DLD1 (cell line): ENCODE results near the gene SLC25A25.

ENCODE experiments used
- in situ Hi-C: cut with HindIII; loops from 2 replicates; pipeline ENCODE4 v1.10.0; 2017; ENCODE audit warnings: low sequenced_read_pairs

Gene SLC25A25

DNA sequence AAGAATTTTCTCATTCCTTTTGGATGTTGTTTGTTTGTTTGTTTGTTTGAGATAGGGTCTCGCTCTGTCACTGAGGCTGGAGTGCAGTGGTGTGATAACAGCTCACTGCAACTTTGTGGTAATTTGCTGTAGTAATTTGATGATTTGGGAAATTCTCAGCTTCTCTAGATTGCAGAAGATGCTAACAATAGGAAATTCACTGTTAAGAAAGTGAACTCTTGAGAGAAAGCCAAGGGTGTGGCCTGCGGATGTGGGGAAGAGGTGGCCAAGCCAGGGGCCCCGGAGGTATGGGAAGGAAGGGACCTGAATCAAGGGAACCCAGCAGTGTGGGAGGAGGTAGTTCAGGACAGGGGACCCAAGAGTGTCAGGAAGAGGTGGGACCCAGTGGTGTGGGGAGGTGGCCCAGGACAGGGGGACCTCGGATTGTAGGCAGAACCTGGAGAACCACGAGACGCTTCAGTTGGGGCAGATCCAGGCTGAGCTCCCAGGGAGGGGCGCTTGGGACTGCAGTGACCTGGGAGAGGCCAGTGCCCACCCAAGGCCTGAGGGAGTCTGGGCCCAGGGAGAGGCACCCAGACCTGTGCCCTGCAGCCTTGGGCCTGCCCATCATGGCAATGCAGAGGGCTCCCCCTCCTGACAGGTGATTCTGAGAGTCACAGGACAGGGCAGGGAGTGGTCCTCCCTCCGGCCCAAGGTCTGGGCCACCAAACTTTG, 75.7 kb downstream of the SLC25A25 start:
- in situ Hi-C loops: no loop called here

DNA sequence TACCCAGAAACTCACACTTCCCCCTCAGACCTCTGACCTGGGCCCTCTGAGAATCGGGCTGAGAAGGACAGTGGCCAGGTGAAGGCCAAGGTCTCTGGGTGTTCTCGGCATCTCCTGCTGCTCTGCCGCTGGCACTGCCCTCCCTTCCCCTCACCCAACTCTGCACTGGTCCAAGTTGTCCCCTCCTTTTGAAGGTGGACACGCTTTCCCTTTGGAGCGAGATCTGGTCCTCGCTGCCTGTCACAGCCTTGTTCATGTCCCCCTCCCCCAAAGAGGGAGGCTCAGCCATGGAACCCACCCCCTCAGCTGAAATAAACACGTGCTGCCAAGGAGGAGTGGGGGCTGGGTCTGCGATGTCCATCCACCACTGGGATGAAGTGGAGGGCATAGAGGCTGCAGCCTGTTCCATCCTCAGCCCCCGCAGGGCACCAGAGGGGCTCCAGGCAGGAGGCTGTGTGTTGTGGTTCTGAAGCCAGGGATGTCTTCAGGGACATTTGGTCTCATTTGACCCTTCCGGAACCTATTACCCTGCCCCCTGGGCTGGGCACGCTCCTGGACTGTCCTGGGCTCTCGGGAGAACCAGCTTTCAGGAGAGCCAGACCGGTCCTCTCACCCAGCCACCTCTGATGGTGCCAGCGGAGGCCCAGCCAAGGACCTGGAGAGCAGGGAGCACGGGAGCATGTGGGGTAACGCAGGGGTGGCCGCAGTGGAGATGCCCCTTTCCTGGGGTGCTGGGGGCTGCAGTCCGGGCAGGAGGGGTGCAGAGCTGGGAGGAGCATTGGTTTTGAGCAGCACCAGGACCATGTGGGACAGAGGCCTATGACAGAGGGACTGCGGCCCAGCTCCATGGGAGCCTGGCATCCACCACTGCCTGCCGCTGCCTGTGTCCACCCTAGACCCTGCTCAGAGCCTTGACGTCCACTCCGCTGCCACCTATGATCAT, 76.5 kb downstream of the SLC25A25 start:
- in situ Hi-C loops: no loop called here

DNA sequence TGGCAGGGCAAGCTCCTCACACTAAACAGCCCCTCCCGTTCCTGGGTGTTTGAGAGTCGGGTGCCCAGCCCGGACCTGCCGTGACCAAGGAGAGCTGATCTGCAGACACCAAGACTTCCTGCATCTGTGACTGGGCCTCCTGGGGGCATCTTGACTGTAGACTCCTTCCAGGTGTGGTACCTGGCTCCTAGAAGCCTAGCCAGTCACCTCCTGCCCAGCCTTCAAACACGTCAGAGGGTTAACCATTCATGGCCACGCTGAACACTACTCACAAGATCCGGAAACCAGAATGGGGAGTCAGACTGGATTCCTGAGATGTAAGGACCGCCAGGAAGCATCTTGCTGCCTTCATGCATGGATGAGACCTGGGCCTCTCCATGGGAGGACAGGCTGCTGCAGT, 77.5 kb downstream of the SLC25A25 start:
- in situ Hi-C loops: no loop called here

DNA sequence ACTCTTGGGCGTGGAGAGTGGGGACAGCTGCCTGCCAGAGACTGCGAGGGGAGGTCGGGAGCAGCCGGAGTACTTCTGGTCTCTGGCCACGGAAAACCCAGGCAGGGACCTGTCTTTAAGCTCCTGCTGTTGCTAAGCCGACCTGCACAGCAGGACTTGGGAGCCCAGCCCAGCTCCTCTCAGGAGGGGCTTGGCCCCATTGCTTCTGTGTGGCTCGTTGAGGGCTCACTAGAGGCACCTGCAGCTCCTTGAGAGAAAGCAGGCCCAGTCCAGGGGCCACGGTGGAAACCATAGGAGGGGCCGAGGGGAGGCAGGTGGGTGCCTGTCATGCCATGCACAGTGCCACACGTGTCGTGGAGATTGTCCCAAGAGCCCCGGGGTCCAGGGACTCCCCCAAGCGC, 77.9 kb downstream of the SLC25A25 start:
- in situ Hi-C loops: no loop called here

DNA sequence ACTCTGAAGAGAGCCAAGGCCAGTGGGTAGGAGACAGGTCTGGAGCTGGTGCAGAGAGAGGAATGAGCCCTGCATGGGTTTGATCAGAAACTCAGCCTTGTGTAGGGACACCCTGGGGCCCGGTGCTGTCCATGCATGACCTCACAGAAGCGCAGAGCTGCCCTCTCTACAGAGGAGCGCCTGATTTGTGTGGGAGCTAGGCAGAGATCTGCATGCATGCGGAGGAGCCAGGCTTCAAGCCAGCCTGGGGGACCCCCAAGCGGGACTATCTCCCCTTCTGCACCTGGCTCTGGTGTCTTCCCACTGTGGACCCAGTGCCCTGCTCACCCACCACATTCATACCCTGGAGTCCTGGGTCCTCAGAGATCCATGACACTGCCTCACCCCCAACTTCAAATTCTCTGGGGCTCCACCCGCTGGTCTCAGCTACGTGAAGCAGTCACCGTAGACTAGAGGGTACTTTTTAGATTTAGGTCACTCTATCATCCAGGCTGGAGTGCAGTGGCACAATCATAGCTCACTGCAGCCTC, 78.6 kb downstream of the SLC25A25 start:
- in situ Hi-C loops: no loop called here

DNA sequence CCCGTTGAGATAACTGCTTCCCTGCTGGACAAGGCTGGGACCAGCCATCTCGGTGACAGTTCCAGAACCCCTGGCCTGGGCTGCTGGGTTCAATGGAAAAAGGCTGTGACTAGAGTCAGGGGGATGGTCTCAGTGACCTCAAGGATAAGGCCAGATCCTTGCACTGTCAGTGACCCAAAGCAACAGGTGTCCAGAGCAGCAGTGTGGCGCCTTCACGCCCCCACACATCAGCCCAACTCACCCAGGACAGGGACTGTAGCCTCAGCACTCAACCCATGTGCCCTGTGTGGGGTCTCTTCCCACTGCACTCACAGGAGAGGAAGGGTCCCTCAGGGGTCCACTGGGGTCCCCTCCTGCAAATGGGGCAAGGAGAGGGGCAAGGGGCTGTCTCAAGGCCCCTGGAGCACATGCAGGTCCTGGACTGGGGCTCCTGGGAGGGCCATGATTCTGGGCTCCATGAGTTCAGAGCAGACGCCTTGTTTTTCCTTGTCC, 80.5 kb downstream of the SLC25A25 start:
- in situ Hi-C loops: no loop called here

DNA sequence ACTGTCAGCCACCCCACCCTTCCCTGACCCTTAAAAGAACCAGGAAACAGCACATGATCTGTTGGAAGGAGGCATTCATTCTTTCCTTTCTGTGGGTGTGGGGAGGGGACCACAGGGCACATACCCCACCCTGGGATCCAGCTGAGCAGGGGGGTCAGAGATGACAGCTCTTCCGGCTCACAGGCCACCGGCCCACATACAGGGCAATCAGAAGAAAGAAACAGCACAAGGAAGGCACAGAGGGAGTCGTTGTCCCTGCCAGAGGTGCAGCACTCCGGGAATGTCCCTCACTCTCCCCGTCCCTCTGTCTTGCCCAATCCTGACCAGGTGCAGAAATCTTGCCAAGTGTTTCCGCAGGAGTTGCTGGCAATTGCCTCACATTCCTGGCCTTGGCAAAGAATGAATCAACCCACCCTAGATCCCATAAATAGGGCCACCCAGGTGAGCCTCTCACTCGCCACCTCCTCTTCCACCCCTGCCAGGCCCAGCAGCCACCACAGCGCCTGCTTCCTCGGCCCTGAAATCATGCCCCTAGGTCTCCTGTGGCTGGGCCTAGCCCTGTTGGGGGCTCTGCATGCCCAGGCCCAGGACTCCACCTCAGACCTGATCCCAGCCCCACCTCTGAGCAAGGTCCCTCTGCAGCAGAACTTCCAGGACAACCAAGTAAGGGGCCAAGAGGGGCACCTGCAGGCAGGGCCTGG, 81.1 kb downstream of the SLC25A25 start, which contains the start of gene LCN2:
Gene LCN2 (plus strand): TSS at position 453 of the 701 bp plus-strand sequence. CDS start 73 bp downstream, at position 526.
- in situ Hi-C loops: no loop called here

DNA sequence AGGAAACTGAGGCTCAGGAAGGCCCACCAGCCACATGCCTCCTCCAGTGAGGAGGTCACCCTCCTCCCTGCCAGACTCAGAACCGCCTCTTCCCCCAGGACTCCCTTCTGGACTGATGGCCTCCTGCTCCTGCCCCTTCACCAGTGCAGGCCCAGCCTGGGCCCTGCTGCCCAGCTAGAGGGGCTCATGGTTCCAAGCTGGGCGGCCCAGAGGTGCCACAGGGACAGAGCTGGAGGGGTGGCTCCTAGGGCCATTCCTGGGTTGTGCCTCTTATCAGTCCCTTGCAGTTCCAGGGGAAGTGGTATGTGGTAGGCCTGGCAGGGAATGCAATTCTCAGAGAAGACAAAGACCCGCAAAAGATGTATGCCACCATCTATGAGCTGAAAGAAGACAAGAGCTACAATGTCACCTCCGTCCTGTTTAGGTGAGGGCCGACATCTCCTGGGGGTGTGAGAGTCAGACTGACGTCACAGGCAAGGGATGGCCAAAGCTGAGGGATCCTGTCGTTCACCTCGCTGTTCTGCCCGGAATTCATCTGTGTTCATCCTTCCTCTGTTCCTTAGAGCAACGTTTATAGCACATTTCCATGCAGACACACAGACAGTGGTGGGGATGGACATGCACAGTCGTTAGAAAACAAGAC, 82.0 kb downstream of the SLC25A25 start:
- in situ Hi-C loops: no loop called here

DNA sequence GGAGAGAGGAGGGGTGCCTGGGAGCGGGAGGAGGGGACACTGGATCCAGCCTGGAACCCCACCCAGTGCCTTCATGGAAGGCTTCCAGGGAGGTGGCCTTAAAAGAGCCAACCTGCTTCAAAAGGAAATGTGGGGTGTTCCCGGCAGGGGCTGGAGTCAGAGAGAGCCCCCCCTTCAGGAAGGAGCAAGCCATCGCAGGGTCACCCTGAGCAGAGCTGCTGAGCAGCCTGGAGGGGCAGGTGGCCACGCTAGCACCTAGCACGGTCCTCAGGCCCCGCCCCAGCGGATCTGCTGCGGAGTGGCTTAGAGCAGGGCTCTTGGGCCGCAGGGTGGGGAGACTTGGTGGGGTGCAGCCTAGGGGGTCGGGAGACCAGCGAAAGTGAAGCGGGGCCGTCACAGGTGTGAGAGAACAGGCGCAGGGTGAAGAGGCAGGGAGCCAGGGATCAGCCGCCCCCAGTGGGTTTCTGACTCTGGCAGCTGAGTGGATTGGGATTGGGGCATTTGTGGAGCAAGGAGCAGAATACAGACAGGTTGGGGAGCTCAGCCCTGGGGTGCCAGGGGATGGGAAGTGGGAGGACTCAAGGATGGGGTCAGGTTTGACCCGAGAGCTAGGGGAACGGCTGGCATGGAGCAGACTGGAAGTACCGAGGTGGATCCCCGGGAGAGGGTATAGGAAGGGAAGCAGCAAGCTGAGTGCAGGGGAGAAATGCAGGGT, 82.7 kb downstream of the SLC25A25 start:
- in situ Hi-C loops: no loop called here

DNA sequence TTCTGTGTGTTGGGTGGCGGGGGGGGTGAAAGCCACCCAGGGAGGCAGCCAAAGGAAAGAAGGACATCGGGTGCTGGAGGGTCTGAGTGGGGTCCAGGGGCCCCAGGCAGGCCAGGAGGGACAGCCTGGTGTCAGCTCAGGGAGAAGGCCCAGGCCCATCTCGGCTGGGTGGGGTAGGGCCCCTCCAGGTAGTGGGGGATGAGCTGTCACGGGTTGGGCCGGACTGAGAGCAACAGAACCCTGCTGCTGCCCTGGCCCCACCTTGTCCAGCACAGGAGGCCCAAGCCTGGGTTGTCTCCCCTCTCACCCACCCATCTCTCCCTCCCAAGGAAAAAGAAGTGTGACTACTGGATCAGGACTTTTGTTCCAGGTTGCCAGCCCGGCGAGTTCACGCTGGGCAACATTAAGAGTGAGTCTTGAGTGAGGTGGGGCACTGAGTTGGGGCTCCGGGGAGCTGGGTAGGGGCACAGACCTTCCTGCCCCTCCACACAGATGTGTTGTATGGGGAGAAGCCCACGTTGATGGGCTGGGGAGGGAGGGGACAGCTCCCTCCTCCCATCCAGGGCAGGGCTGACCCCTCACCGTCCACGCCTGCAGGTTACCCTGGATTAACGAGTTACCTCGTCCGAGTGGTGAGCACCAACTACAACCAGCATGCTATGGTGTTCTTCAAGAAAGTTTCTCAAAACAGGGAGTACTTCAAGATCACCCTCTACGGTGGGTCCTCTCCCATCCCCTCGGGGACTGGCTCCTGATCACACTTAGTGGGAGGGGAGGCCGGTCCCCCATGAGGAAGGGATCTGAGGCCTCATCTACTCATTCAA, 83.5 kb downstream of the SLC25A25 start:
- in situ Hi-C loops: no loop called here

DNA sequence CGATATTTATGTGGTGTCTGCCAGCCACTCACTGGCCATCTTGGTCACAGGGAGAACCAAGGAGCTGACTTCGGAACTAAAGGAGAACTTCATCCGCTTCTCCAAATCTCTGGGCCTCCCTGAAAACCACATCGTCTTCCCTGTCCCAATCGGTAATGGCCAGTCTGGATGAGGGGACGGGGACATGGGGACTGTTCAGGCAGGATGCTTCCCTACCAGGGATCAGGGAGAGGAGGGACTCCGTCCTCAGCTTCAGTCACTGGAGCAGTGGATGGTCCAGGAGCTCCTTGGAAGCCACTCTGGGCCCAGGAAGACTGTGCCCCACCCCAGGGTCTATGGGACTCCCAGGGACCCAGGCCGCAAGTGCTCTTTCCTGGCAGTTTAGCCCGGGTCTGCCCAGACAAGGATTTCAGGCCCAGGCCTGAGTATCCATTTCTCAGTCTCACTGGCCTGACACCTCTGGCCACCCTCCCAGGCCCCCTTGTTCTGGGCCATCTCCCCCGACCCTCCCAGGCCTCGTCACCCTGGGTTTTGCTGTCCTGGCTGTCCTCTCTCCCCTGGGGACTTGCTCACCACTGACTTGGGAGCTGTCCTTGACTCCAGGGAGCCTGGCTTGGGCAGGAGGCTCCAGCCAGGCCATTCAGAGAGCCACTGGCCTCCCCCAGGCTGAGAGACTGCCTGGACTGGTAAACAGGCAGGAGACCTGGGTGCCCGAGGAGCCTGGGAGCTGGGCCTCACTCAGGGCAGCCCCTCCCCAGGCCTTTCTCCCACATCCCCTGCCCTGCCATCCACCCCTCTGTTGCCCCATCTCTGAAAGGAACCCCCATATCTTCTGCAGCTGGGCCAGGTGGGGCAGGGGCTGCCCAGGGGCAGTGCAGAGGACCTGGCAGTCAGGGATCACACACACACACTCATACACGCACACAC, 84.4 kb downstream of the SLC25A25 start:
- in situ Hi-C loops: no loop called here

DNA sequence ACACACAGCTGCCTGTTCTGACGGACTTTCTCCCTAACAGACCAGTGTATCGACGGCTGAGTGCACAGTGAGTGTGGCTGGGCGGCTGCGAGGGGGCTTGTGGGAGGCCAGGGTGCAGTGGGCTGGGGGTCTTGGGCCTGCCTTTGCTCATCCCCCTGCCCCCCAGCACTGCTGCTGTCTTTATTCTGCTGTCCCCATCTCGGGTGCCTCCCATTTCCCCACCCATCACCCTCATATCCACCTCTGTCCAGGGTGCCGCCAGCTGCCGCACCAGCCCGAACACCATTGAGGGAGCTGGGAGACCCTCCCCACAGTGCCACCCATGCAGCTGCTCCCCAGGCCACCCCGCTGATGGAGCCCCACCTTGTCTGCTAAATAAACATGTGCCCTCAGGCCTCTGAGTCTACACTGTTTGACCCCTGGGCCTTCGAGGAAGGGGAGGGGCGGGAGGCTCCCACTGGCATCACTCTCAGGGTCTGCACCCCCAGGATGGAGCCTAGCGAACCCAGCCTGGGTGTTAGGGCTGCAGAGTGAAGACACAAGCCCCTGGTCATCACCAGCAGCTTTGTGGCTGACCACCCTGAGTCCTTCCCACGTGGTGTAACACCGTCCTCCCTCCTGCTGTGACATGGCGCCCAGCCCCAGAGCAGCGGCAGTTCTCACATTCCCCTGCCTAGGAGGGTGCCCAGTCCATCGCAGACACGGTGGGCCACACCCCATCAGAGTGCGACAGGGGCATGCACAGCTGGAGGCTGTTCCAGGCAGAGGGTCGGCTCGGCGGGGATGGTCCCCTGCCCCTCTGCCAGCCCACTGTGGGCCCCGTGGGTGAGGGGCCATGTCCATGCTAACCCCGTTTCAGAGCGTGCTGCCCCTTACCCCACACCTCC, 85.3 kb downstream of the SLC25A25 start:
- in situ Hi-C loops: no loop called here

DNA sequence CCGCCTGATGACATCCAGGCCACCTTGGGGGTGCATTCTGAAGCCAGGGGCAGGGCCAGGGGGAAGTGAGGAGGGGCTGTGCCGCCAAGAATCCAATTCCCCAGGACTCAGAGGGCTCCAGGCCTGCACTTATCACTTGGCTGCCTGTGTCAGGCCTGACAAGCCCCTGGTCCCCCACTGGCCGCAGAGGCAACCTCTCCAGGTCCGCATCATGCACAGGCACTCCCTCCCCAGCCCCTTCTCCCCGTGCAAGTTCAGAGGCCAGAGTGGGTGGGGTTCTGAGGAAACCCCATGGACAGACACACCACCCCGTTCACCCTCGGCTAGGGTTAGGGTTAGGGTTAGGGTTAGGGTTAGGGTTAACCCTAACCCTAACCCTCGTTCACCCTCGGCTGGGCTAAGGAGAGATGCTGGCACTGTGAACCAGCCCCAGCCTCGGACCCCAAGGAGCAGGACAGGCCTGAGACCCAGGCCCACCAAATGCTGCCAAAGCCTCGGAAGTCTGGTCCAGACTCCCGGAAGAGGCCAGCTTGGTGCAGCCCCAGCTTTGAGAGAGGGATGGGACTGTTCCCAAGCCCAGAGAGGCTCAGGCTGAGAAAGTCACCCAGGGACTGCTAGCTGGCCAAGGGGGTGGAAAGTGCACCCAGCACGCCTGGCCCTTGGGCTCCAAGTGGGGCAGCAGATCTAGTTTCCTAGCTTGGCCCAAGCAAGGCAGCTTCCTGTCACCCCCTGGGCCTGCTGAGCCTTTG, 86.1 kb downstream of the SLC25A25 start:
- in situ Hi-C loops: no loop called here

DNA sequence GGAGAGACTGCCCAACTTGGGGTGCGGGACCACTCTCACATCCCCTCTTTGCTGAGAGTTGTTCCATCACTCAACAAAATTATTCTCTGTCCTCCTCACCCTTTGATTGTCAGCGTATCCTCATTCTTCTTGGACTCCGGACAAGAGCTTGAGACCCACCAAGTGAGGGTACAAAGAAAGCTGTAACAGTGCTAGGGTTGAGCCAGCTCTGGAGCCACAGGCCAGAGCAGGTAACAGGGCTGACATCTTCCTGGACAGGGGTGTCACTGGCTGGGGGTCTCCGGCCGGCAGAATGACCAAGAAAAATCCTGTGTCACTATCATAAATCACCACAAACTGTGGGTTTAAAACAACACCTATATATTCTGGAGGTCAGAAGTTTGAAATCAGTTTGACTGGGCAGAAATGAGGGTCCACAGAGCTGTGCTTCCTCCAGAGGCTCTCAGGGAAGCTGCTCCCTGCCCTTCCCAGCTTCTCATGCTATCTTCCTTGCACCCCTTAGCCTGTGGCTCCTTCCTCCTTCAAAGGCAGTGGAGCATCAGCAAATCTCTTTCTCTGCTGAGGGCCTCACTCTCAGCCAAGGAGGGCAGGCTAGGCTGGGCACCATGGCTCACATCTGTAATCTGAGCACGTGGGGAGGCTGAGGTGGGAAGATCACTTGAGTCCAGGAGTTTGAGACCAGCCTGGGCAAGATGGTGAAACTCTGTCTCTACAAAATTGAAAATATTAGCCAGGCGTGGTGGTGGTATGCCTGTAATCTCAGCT, 87.9 kb downstream of the SLC25A25 start:
- in situ Hi-C loops: no loop called here
